Measurements from ENCODE around the gene APOO.

The APOO gene

GRCh38 chrX:23851544-23851943 is 56.2 kb downstream of the APOO start:
- TF ChIP-seq POU2F2 (IDR thresholded peaks at IDR 0.05; ENCODE audit: low read depth, low read length) (no peak), TAF1 (IDR thresholded peaks at IDR 0.05; ENCODE audit: low read depth, low read length) (no peak), PAX5 (IDR thresholded peaks at IDR 0.05; ENCODE audit: insufficient read depth, low read length, severe bottlenecking) (no peak), POLR2A (IDR thresholded peaks at IDR 0.05; ENCODE audit: low read depth, low read length) (no peak), SPI1 (IDR thresholded peaks at IDR 0.05; ENCODE audit: low read depth, low read length) (no peak), POLR2AphosphoS5 (IDR thresholded peaks at IDR 0.05; ENCODE audit: low read depth, low read length) (no peak)
- no peak for FAIRE-seq
- DNase-seq (ENCODE audit: insufficient read length, low spot score), result no peak

DNA sequence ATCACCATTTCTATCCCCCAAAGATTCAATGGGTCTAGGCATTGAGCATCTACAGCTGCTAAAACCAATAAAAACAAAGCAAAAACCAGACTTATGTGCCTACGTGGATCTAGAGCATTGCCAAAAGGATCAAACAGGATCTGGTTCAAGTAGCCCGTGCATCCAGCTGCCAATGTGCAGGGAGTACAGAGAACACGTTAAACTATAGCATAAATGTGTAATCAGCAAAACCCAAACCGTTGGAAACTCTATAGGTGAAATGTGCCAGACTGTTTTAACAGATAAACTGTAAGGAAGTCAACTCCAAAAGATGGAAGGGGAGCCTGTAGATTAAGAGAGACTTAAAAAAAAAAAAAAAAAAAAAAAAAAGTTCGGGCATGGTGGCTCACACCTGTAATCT is 58.5 kb downstream of the APOO start:
- FAIRE-seq (no peak), DNase-seq (ENCODE audit: insufficient read length, low spot score) (no peak)
- TF ChIP-seq SPI1 (IDR thresholded peaks at IDR 0.05; ENCODE audit: low read depth, low read length) (no peak), TAF1 (IDR thresholded peaks at IDR 0.05; ENCODE audit: low read depth, low read length) (no peak), POLR2AphosphoS5 (IDR thresholded peaks at IDR 0.05; ENCODE audit: low read depth, low read length) (no peak), PAX5 (IDR thresholded peaks at IDR 0.05; ENCODE audit: insufficient read depth, low read length, severe bottlenecking) (no peak), POU2F2 (IDR thresholded peaks at IDR 0.05; ENCODE audit: low read depth, low read length) (no peak), POLR2A (IDR thresholded peaks at IDR 0.05; ENCODE audit: low read depth, low read length) (no peak)

- TF ChIP-seq POLR2AphosphoS5 (IDR thresholded peaks at IDR 0.05; ENCODE audit: low read depth, low read length) (no peak), POLR2A (IDR thresholded peaks at IDR 0.05; ENCODE audit: low read depth, low read length) (no peak), POU2F2 (IDR thresholded peaks at IDR 0.05; ENCODE audit: low read depth, low read length) (no peak), PAX5 (IDR thresholded peaks at IDR 0.05; ENCODE audit: insufficient read depth, low read length, severe bottlenecking) (no peak), TAF1 (IDR thresholded peaks at IDR 0.05; ENCODE audit: low read depth, low read length) (no peak), SPI1 (IDR thresholded peaks at IDR 0.05; ENCODE audit: low read depth, low read length) (no peak)
- DNase-seq (ENCODE audit: insufficient read length, low spot score), result no peak
- no peak for FAIRE-seq
Observed at GRCh38 chrX:23845351-23845817, 62.4 kb downstream of the APOO start.

DNA sequence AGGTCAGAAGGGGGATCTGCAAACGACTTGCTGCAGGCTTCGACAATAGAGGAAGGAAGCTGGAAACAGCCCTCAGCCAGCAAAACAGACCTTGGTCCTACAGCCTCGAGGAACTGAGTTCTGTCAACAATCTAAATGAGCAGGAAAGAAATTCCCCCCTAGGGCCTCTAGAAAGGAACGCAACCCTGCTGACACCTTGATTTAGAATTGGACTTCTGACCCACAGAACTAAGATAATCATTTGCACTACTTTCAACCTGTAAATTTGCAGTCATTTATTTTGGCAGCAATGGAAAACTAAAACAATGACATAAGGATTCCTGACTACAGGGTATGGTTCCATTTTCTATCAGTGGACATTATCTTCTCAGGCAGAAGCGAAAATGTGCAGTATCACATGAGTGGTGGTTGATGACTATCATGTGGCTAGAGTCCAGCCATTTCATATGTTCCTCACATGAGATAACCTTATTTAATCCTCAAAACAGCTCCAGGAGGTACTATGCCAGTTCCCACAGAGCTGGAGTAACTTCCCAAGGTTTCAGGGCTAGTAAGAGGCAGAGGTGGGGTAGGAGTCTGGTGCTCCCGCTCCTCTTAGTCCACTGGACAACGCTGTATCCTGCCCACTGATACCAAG is 63.1 kb downstream of the APOO start:
- FAIRE-seq (no peak), DNase-seq (ENCODE audit: insufficient read length, low spot score) (no peak)

GRCh38 chrX:23841847-23842522 is 65.8 kb downstream of the APOO start:
- no peak for TF ChIP-seq POU2F2 (IDR thresholded peaks at IDR 0.05; ENCODE audit: low read depth, low read length)
- no peak for TF ChIP-seq POLR2AphosphoS5 (IDR thresholded peaks at IDR 0.05; ENCODE audit: low read depth, low read length)
- TF ChIP-seq PAX5 (IDR thresholded peaks at IDR 0.05; ENCODE audit: insufficient read depth, low read length, severe bottlenecking), result no peak
- no peak for TF ChIP-seq TAF1 (IDR thresholded peaks at IDR 0.05; ENCODE audit: low read depth, low read length)
- no peak for TF ChIP-seq SPI1 (IDR thresholded peaks at IDR 0.05; ENCODE audit: low read depth, low read length)
- no peak for TF ChIP-seq POLR2A (IDR thresholded peaks at IDR 0.05; ENCODE audit: low read depth, low read length)
- FAIRE-seq, result no peak
- no peak for DNase-seq (ENCODE audit: insufficient read length, low spot score)

More for the DNA sequence above, 63.1 kb downstream of the APOO start:
- no peak for TF ChIP-seq POLR2A (IDR thresholded peaks at IDR 0.05; ENCODE audit: low read depth, low read length)
- TF ChIP-seq POU2F2 (IDR thresholded peaks at IDR 0.05; ENCODE audit: low read depth, low read length), result no peak
- TF ChIP-seq POLR2AphosphoS5 (IDR thresholded peaks at IDR 0.05; ENCODE audit: low read depth, low read length), result no peak

- no peak for FAIRE-seq
- no peak for DNase-seq (ENCODE audit: insufficient read length, low spot score)
- TF ChIP-seq PAX5 (IDR thresholded peaks at IDR 0.05; ENCODE audit: insufficient read depth, low read length, severe bottlenecking) (no peak), POLR2A (IDR thresholded peaks at IDR 0.05; ENCODE audit: low read depth, low read length) (no peak), POU2F2 (IDR thresholded peaks at IDR 0.05; ENCODE audit: low read depth, low read length) (no peak), POLR2AphosphoS5 (IDR thresholded peaks at IDR 0.05; ENCODE audit: low read depth, low read length) (no peak), TAF1 (IDR thresholded peaks at IDR 0.05; ENCODE audit: low read depth, low read length) (no peak), SPI1 (IDR thresholded peaks at IDR 0.05; ENCODE audit: low read depth, low read length) (no peak)
Observed at GRCh38 chrX:23840674-23841073, 67.1 kb downstream of the APOO start.

- TF ChIP-seq SPI1 (IDR thresholded peaks at IDR 0.05; ENCODE audit: low read depth, low read length) (peak; percentile 87), POLR2AphosphoS5 (IDR thresholded peaks at IDR 0.05; ENCODE audit: low read depth, low read length) (no peak), POU2F2 (IDR thresholded peaks at IDR 0.05; ENCODE audit: low read depth, low read length) (no peak)
- DNase-seq (ENCODE audit: insufficient read length, low spot score) (no peak), FAIRE-seq (no peak)
Observed at GRCh38 chrX:23838953-23839352, 68.8 kb downstream of the APOO start.

GRCh38 chrX:23832721-23833120 is 75.0 kb downstream of the APOO start:
- FAIRE-seq, result no peak
- TF ChIP-seq POLR2AphosphoS5 (IDR thresholded peaks at IDR 0.05; ENCODE audit: low read depth, low read length), result no peak
- TF ChIP-seq POLR2A (IDR thresholded peaks at IDR 0.05; ENCODE audit: low read depth, low read length), result no peak
- TF ChIP-seq PAX5 (IDR thresholded peaks at IDR 0.05; ENCODE audit: insufficient read depth, low read length, severe bottlenecking), result no peak
- no peak for TF ChIP-seq SPI1 (IDR thresholded peaks at IDR 0.05; ENCODE audit: low read depth, low read length)
- no peak for DNase-seq (ENCODE audit: insufficient read length, low spot score)

DNA sequence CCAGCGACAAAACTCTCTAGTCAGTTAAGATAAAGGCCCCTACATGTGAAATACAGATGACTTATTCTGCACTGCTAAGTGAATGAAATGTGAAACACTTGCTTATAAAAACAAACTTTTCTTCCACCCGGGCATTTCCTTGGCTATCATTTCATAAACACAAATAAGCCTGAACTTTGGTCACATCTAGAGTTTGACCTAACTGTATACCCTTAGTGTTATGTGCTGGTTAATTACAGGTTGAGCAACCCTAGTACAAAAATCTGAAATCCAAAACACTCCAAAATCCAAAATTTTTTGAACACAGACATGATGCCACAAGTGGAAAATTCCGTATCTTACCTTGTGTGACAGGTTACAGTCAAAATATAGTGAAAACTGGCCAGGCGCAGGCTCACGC is 78.9 kb downstream of the APOO start:
- TF ChIP-seq SPI1 (IDR thresholded peaks at IDR 0.05; ENCODE audit: low read depth, low read length), result no peak
- no peak for TF ChIP-seq POLR2A (IDR thresholded peaks at IDR 0.05; ENCODE audit: low read depth, low read length)
- peak; percentile 16 for FAIRE-seq
- no peak for DNase-seq (ENCODE audit: insufficient read length, low spot score)

GRCh38 chrX:23826653-23827052 is 81.1 kb downstream of the APOO start:
- FAIRE-seq (no peak), DNase-seq (ENCODE audit: insufficient read length, low spot score) (no peak)
- TF ChIP-seq POLR2AphosphoS5 (IDR thresholded peaks at IDR 0.05; ENCODE audit: low read depth, low read length), result no peak
- TF ChIP-seq SPI1 (IDR thresholded peaks at IDR 0.05; ENCODE audit: low read depth, low read length), result peak; percentile 30; the same call in 1 of the 2 replicates
